Gastroesophageal sphincter (tissue), 4 donors: ENCODE data around the gene AGO3. TPM values are rescaled to one million over a fixed set of nuclear protein-coding genes. Genes with fewer than 3 reads are reported as not detected.

ENCODE experiments used
- ATAC-seq: fragments of 150-250 bp; one replicate; pipeline ENCODE4 v1.9.1; 2016; ENCODE audit warnings: mild to moderate bottlenecking, moderate library complexity
- H3K27ac ChIP-seq, 4 donors: fragments of 200-600 bp; sonication (generic) in 3 of 4; 1 replicate in 3 of 4; 2 replicates in 1 of 4; pipeline ENCODE4 v1.5.1; 2016 to 2019
- H3K27me3 ChIP-seq: fragments of 200-600 bp; sonication (generic); one replicate; pipeline ENCODE4 v1.5.1; 2019
- H3K36me3 ChIP-seq, 2 donors: fragments of 200-600 bp; sonication (generic); one replicate each; pipeline ENCODE4 v1.5.1; 2019; ENCODE audit warnings: control low read depth in 1 of 2
- H3K4me1 ChIP-seq, 3 donors: fragments of 200-600 bp; sonication (generic); 1 replicate in 2 of 3; 2 replicates in 1 of 3; pipeline ENCODE4 v1.5.1; 2016 to 2019; ENCODE audit warnings: control low read depth in 2 of 3
- H3K4me3 ChIP-seq, 2 donors: fragments of 200-600 bp; sonication (generic); one replicate each; pipeline ENCODE4 v1.5.1; 2019; ENCODE audit warnings: mild to moderate bottlenecking in 1 of 2, moderate library complexity in 1 of 2
- H3K9me3 ChIP-seq, 3 donors: fragments of 200-600 bp; sonication (generic); one replicate each; pipeline ENCODE4 v1.5.1; 2017 to 2019; ENCODE audit warnings: control low read depth in 2 of 3
- EP300 ChIP-seq: sonication (generic); formaldehyde crosslinking; IDR thresholded peaks from one replicate; pipeline ENCODE4 v1.6.1; 2017; ENCODE audit warnings: antibody characterized with exemption, mild to moderate bottlenecking
- POLR2A ChIP-seq, 2 donors: fragments of 450-650 bp; IDR thresholded peaks; one replicate each; pipeline ENCODE4 v1.6.1; 2017; ENCODE audit warnings: antibody characterized with exemption in 2 of 2, mild to moderate bottlenecking in 2 of 2, moderate library complexity in 1 of 2
- POLR2AphosphoS5 ChIP-seq: sonication (generic); formaldehyde crosslinking; IDR thresholded peaks from one replicate; pipeline ENCODE4 v1.6.1; 2017; ENCODE audit warnings: antibody characterized with exemption
- WGBS, 2 donors: methylation state at CpG; one replicate each; pipeline ENCODE4 v1.1.5; 2018; ENCODE audit warnings: low coverage in 1 of 2; 5-methylcytosine and 5-hydroxymethylcytosine counted together
- total RNA-seq, 4 donors: library from RNA; depleted of rRNA; stranded (reverse); fragments of >200 nt; gene quantifications; one replicate each; pipeline ENCODE4 v1.1.0, GENCODE V29; 2016
- TF ChIP-seq, protein P1 (sequence below), 4 experiments: fragments of 200-600 bp in 2 of 4; fragments of 450-650 bp in 2 of 4; sonication (generic) in 1 of 4; IDR thresholded peaks; one replicate each; pipeline ENCODE4 v1.5.1; 2017 to 2019; ENCODE audit warnings: antibody characterized with exemption in 4 of 4, mild to moderate bottlenecking in 2 of 4, moderate library complexity in 2 of 4

Gene AGO3
- total RNA-seq, 4 donors from 2014 or later = 33.9 to 36.9 (median 34.2) TPM

GRCh38 chr1:36094621-36095061 lies 163.7 kb downstream of the AGO3 start:
- TF ChIP-seq, protein P1, sequence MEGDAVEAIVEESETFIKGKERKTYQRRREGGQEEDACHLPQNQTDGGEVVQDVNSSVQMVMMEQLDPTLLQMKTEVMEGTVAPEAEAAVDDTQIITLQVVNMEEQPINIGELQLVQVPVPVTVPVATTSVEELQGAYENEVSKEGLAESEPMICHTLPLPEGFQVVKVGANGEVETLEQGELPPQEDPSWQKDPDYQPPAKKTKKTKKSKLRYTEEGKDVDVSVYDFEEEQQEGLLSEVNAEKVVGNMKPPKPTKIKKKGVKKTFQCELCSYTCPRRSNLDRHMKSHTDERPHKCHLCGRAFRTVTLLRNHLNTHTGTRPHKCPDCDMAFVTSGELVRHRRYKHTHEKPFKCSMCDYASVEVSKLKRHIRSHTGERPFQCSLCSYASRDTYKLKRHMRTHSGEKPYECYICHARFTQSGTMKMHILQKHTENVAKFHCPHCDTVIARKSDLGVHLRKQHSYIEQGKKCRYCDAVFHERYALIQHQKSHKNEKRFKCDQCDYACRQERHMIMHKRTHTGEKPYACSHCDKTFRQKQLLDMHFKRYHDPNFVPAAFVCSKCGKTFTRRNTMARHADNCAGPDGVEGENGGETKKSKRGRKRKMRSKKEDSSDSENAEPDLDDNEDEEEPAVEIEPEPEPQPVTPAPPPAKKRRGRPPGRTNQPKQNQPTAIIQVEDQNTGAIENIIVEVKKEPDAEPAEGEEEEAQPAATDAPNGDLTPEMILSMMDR (IDR thresholded peaks at IDR 0.05) = no peak
- no peak for TF ChIP-seq EP300
- no peak for TF ChIP-seq POLR2A (IDR thresholded peaks at IDR 0.05)
- TF ChIP-seq POLR2AphosphoS5 = no peak
- WGBS, 2 donors = 40 to 56% methylated on average over 1 to 3 of the region's 8 CpGs
- Histone ChIP-seq H3K9me3 (no peaks in the 10 kb centered on the region), H3K27ac (peak overlapping the region in 1 of 4 donors; percentile 33), H3K4me3 (no peak overlapping the region), H3K27me3 (no peaks in the 10 kb centered on the region), H3K36me3 (peaks cover 0 to 70% of the 10 kb centered on the region in 2 donors), H3K4me1 (peaks cover 0 to 60% (median 8%) of the 10 kb centered on the region in 3 donors)
- ATAC-seq = no peak

DNA sequence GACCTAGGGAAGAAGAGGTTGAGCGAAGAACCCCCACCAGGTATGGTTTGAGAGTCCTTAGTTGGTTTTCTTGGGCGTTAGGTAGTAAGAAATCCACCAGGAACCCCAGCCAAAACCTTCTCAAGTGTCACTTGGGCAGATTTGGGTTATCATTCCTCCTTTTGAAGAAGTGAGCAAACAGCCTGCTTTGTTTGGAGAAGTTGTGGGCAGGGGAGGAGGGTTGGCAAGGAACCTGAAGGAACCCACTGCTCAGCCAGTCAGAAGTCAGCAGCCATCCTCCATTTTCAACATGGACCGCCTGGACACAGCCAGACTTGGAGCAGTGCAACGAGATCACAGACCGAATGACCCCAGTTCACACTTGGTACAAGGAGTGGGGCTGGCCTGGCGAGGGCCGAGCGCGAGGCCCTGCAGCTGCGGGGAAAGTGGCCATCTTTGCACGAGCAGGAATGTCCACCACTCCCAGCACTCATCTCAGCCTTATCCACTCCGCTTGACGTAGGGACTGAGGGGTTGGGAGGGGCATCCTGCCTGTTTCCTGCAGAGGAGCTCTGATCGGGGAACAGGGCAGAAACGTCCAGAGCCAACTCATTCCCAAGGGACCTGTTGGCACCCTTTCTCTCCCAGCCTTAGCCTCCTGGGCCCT lies 165.0 kb downstream of the AGO3 start:
- 20 to 52% methylated on average over 1 to 4 of the region's 15 CpGs for WGBS, 2 donors
- H3K27ac ChIP-seq = peak overlapping the region in 1 of 4 donors; percentile 3
- no peak for ATAC-seq
- peaks cover 0 to 67% of the 10 kb centered on the region in 2 donors for H3K36me3 ChIP-seq
- H3K4me3 ChIP-seq = no peak overlapping the region
- H3K9me3 ChIP-seq = no peaks in the 10 kb centered on the region
- H3K27me3 ChIP-seq = no peaks in the 10 kb centered on the region
- no peak for TF ChIP-seq POLR2A (IDR thresholded peaks at IDR 0.05)
- TF ChIP-seq EP300 = no peak
- TF ChIP-seq, protein P1 (IDR thresholded peaks at IDR 0.05) = no peak
- no peak for TF ChIP-seq POLR2AphosphoS5
- peaks cover 0 to 57% (median 5%) of the 10 kb centered on the region in 3 donors for H3K4me1 ChIP-seq

GRCh38 chr1:36096500-36097432 lies 165.9 kb downstream of the AGO3 start:
- no peaks in the 10 kb centered on the region for H3K9me3 ChIP-seq
- no peak for ATAC-seq
- peak overlapping the region in 2 of 4 donors; percentile 3 to 12 for H3K27ac ChIP-seq
- 67% methylated on average over 3 to 4 of the region's 16 CpGs for WGBS, 2 donors
- peaks cover 0 to 58% of the 10 kb centered on the region in 2 donors for H3K36me3 ChIP-seq
- H3K4me3 ChIP-seq = no peak overlapping the region
- peaks cover 0 to 48% (median 5%) of the 10 kb centered on the region in 3 donors for H3K4me1 ChIP-seq
- no peaks in the 10 kb centered on the region for H3K27me3 ChIP-seq
- no peak for TF ChIP-seq POLR2AphosphoS5
- no peak for TF ChIP-seq POLR2A (IDR thresholded peaks at IDR 0.05)
- TF ChIP-seq, protein P1 (IDR thresholded peaks at IDR 0.05) = no peak
- no peak for TF ChIP-seq EP300

- H3K36me3 ChIP-seq = peaks cover 0 to 46% of the 10 kb centered on the region in 2 donors
- no peaks in the 10 kb centered on the region for H3K9me3 ChIP-seq
- peaks cover 0 to 36% (median 5%) of the 10 kb centered on the region in 3 donors for H3K4me1 ChIP-seq
- H3K27ac ChIP-seq = peak overlapping the region in 2 of 4 donors; percentile 7 to 19
- TF ChIP-seq POLR2AphosphoS5 = no peak
- no peak for TF ChIP-seq POLR2A (IDR thresholded peaks at IDR 0.05)
- TF ChIP-seq EP300 = no peak
- TF ChIP-seq, protein P1 (IDR thresholded peaks at IDR 0.05) = no peak
- no peak overlapping the region for H3K4me3 ChIP-seq
- no peaks in the 10 kb centered on the region for H3K27me3 ChIP-seq
- WGBS, 2 donors = 80 to 97% methylated on average over 1 to 6 of the region's 33 CpGs
- no peak for ATAC-seq
Measured at GRCh38 chr1:36097693-36098585, 167.0 kb downstream of the AGO3 start.
